Fibroblast of villous mesenchyme (primary cell): ENCODE data around the gene CLK2. TPM values are rescaled to one million over a fixed set of nuclear protein-coding genes. Genes with fewer than 3 reads are reported as not detected.

Experiments used
- DNase-seq: peaks from one replicate; pipeline ENCODE4 v3.0.0-alpha.2; 2010; ENCODE audit warnings: low read depth
- H3K4me3 ChIP-seq: 2 replicates; pipeline ENCODE4 v1.5.1; 2011; ENCODE audit warnings: low read depth, mild to moderate bottlenecking, low read length
- total RNA-seq: library from RNA; depleted of rRNA; stranded (reverse); fragments of >200 nt; gene quantifications from 2 replicates; pipeline ENCODE4 v1.2.3, GENCODE V29; 2012
- TF ChIP-seq, protein P1 (sequence below): IDR thresholded peaks from 2 replicates; pipeline ENCODE4 v1.5.1; 2012; ENCODE audit warnings: low read depth, mild to moderate bottlenecking, low read length; ENCODE audit not compliant: insufficient read depth

Gene CLK2
- total RNA-seq: 19.3 and 21.6 TPM in 2 replicates

- peak; percentile 96 for DNase-seq
- TF ChIP-seq, protein P1, sequence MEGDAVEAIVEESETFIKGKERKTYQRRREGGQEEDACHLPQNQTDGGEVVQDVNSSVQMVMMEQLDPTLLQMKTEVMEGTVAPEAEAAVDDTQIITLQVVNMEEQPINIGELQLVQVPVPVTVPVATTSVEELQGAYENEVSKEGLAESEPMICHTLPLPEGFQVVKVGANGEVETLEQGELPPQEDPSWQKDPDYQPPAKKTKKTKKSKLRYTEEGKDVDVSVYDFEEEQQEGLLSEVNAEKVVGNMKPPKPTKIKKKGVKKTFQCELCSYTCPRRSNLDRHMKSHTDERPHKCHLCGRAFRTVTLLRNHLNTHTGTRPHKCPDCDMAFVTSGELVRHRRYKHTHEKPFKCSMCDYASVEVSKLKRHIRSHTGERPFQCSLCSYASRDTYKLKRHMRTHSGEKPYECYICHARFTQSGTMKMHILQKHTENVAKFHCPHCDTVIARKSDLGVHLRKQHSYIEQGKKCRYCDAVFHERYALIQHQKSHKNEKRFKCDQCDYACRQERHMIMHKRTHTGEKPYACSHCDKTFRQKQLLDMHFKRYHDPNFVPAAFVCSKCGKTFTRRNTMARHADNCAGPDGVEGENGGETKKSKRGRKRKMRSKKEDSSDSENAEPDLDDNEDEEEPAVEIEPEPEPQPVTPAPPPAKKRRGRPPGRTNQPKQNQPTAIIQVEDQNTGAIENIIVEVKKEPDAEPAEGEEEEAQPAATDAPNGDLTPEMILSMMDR: no peak
- H3K4me3 ChIP-seq: peak within 1 kb of the TSS; percentile 90
Observed at GRCh38 chr1:155273343-155274245, at the start of gene CLK2. CLK2 (minus strand) TSS chr1:155273504; CDS start chr1:155270977, 2,527 bp downstream.

DNA sequence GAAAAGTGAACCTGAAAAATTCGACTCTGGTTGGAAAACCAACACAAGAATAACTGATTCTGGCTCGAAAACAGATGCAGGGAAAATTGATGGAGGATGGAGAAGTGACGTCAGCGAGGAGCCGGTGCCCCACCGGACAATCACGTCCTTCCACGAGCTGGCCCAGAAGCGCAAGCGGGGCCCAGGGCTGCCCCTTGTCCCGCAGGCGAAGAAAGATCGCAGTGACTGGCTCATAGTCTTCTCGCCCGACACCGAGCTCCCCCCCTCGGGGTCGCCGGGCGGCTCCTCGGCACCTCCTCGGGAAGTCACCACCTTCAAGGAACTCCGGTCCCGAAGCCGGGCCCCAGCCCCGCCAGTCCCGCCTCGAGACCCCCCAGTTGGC, 49.3 kb upstream of the CLK2 start:
- peak; percentile 52 for DNase-seq

GRCh38 chr1:155321639-155322503, 48.6 kb upstream of the CLK2 start:
- TF ChIP-seq, protein P1: no peak
- DNase-seq: no peak
- peak overlapping the region; percentile 94 for H3K4me3 ChIP-seq

More for the DNA sequence above, 49.3 kb upstream of the CLK2 start:
- TF ChIP-seq, protein P1: no peak
- peak overlapping the region; percentile 94 for H3K4me3 ChIP-seq

DNA sequence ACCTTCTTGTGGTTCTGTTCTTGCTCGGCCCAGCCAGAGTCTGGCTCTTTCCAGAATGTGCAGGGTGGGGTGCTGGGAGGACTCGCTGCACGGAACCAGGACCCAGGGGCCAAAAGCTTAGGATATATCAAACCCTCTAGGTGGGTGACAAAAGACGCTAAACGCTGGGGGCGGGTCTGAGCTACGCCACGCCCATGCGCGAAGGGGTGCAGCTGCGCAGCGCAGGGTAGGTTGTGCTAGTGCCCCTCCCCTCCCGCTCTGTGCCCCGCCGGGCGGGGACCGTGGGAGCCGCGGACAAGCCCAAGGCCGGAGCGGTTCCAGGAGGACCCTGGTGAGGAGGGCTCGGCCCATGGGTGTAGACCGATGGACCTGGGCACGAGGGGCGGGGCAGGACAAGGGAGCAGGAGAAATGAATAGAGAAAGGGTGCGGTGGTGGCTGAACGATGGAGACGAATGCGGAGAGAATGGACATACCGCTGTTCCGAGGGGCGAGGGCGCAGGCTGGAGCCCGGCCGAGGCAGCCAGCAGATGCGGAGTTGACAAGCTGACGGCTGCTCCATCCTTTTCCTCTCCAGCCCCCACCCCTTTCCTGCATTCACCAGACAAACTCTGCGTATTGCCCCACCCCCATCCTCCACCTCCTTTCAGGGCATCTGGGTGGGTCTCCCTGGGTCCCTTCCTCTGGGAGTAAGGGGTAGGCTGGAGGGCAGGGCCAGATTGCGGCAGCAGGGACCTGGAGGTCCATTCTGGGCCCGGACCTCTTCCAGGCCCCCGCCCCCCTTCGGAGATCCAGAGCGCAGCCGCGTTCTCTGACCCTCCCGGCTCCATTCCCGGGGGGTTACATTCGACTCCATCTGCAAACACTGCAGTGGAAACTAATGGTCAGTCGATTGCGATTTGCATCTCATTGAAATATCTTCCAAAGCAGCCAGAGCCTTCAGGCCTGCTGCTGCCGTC, 47.6 kb upstream of the CLK2 start, which contains the start of gene RUSC1:
Gene RUSC1 (plus strand): TSS at position 234 of the 957 bp plus-strand sequence. CDS start 880 bp downstream, outside the sequence.
- DNase-seq: peak; percentile 63
- TF ChIP-seq, protein P1: no peak
- H3K4me3 ChIP-seq: peak within 1 kb of the TSS; percentile 94

DNA sequence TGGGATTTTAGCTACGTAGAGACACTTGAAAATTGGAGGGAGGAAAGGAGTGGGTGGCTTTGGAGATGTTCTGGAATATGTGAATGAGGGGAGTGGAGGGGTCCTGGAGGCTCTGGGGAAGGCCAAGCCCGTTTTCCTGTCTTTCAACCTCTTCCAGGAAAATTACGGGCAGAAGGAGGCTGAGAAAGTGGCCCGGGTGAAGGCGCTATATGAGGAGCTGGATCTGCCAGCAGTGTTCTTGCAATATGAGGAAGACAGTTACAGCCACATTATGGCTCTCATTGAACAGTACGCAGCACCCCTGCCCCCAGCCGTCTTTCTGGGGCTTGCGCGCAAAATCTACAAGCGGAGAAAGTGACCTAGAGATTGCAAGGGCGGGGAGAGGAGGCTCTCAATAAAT, 46.9 kb upstream of the CLK2 start:
- TF ChIP-seq, protein P1: no peak
- no peak for DNase-seq
- H3K4me3 ChIP-seq: peak overlapping the region; percentile 94

DNA sequence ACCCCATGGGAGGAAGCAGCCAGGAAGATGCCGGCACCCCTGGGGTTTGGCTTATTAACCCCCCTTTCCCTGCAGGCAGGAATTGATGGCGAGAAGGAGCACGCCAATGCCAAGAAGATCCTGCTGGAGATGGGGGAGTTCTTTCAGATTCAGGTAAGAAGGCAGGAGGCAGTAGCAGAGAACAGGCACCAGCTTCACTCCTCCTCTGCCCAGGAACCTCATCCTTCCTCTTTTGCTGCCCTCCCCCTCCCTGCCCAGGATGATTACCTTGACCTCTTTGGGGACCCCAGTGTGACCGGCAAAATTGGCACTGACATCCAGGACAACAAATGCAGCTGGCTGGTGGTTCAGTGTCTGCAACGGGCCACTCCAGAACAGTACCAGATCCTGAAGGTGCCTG, 46.2 kb upstream of the CLK2 start:
- no peak for DNase-seq
- TF ChIP-seq, protein P1: no peak
- no peak overlapping the region for H3K4me3 ChIP-seq
